Astrocyte of the cerebellum (primary cell): Measurements from ENCODE around the gene STON2.
A peak's percentile ranks its signal among the peaks of the same experiment; 100 is the strongest.
"Not testable (repeated sequence)": the region's sequence is repeated elsewhere in the genome, so short reads cannot be mapped to it uniquely, and the experiment has no call there.

Experiments
- DNase-seq: peaks from one replicate; pipeline ENCODE4 v3.0.0-alpha.2; 2011; ENCODE audit warnings: low read depth
- H3K4me3 ChIP-seq: 2 replicates; pipeline ENCODE4 v1.5.1; 2011; ENCODE audit warnings: mild to moderate bottlenecking, low read depth, low read length, moderate library complexity
- CTCF ChIP-seq: IDR thresholded peaks from 2 replicates; pipeline ENCODE4 v1.5.1; 2012; ENCODE audit warnings: low read length, low read depth, moderate library complexity, mild to moderate bottlenecking; ENCODE audit errors: missing control alignments
- in situ Hi-C: cut with HindIII; loops from 2 replicates; pipeline ENCODE4 v1.10.0; 2017; ENCODE audit warnings: low sequenced_read_pairs

The STON2 gene

GRCh38 chr14:81386290-81386745 is 13.8 kb downstream of the STON2 start:
- no peak overlapping the region for H3K4me3 ChIP-seq
- TF ChIP-seq CTCF, result no peak
- DNase-seq, result no peak
- in situ Hi-C loops, result no loop called here

GRCh38 chr14:81385886-81386285 is 14.2 kb downstream of the STON2 start:
- TF ChIP-seq CTCF, result no peak
- H3K4me3 ChIP-seq, result no peak overlapping the region
- in situ Hi-C loops, result no loop called here
- DNase-seq, result no peak

GRCh38 chr14:81385419-81385818 is 14.7 kb downstream of the STON2 start:
- in situ Hi-C loops, result no loop called here
- no peak for DNase-seq
- TF ChIP-seq CTCF, result no peak
- no peak overlapping the region for H3K4me3 ChIP-seq

- TF ChIP-seq CTCF, result no peak
- in situ Hi-C loops, result no loop called here
- no peak overlapping the region for H3K4me3 ChIP-seq
- DNase-seq, result peak; percentile 94
These were observed 15.2 kb downstream of the STON2 start for GRCh38 chr14:81384900-81385299.

GRCh38 chr14:81382517-81383225 is 17.5 kb downstream of the STON2 start:
- in situ Hi-C loops, result no loop called here
- no peak for DNase-seq
- no peak for TF ChIP-seq CTCF
- H3K4me3 ChIP-seq, result no peak overlapping the region

- DNase-seq, in situ Hi-C loops, H3K4me3 ChIP-seq: not testable (repeated sequence)
These were observed 20.1 kb downstream of the STON2 start for GRCh38 chr14:81380009-81380408.

- H3K4me3 ChIP-seq, result no peak overlapping the region
- TF ChIP-seq CTCF, result no peak
- DNase-seq, result no peak
- in situ Hi-C loops, result no loop called here
These were observed 28.3 kb downstream of the STON2 start for GRCh38 chr14:81371802-81372201.
